Measurements from ENCODE around the gene LAMP2. TPM values are rescaled to one million over a fixed set of nuclear protein-coding genes. Genes with fewer than 3 reads are reported as not detected.

Gene LAMP2
- total and polyA plus RNA-seq, 10 of the 15 experiments (the other 5 are each of a cell fraction or from before 2014, with no cell fraction given): 21.0 to 48.1 (median 27.3) TPM

DNA sequence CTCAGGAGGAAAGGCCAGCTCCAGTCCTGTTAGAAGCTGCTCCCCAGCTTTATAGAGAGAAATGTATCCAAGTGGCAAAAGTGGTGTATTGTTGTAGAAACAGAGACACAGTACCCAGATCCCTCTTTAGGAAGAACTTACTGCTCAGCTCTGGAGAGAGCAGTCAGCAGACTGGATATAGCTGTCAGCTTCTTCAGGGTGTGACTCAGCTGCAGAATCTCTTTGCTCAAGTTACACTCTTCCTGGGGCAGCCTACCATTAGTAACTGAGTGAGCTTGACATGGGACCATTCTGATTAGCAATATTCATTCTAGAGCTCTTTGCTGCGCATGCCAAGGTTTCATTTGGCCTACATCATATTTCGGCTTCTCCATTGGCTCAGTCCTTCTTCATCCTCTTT is 66.7 kb downstream of the LAMP2 start:
- Histone ChIP-seq H3K27ac (ENCODE audit: control insufficient read depth, insufficient read depth) (no peak overlapping the region), H3K4me2 (ENCODE audit: control insufficient read depth, insufficient read depth) (no peak overlapping the region), H3K9me3 (replicated peaks; ENCODE audit: control insufficient read depth, insufficient read depth, low read length) (no peaks in the 10 kb centered on the region), H4K20me1 (ENCODE audit: control insufficient read depth, insufficient read depth) (no peaks in the 10 kb centered on the region), H3K4me3 (no peak overlapping the region), H3K27me3 (replicated peaks in 1 of 2; ENCODE audit: control insufficient read depth in 2 of 2, insufficient read depth in 2 of 2, low read length in 1 of 2) (no peaks in the 10 kb centered on the region), H3K36me3 (ENCODE audit: control insufficient read depth in 2 of 2, insufficient read depth in 2 of 2, low read length in 1 of 2) (no peaks in the 10 kb centered on the region), H3K79me2 (ENCODE audit: control insufficient read depth, insufficient read depth, low read length) (no peaks in the 10 kb centered on the region), H3K4me1 (ENCODE audit: control insufficient read depth, insufficient read depth, low read length) (no peaks in the 10 kb centered on the region), H2AFZ (ENCODE audit: control insufficient read depth, low read depth, low read length) (no peak overlapping the region), H3K9ac (ENCODE audit: control insufficient read depth, insufficient read depth, low read length) (no peak overlapping the region)
- intact Hi-C loops (cut with micrococcal nuclease; ENCODE audit: unreplicated experiment): no loop called here
- in situ Hi-C loops (cut with MboI): no loop called here
- ChIA-PET CTCF (no interaction called here), POLR2A (no interaction called here), RAD21 (ENCODE audit: unreplicated experiment) (no interaction called here), SMC1A (ENCODE audit: uncharacterized antibody, unreplicated experiment) (interaction anchor here (0.6 kb wide), 1 partner anchor 306 kb away, joined by 3 read pairs; no protein-coding TSS in a partner anchor)
- FAIRE-seq: no peak
- BruUV-seq (replicated peaks): no TSS peak
- no peak for DNase-seq (ENCODE audit: low read depth, low spot score)
- 68% methylated on average over 2 of the region's 2 CpGs for WGBS (ENCODE audit: insufficient coverage, insufficient replicate concordance, low lambda C conversion rate, missing lambda C conversion rate)
- no peak for ATAC-seq
- TF ChIP-seq NR2F1 (conservative IDR thresholded peaks at IDR 0.05) (no peak), ESRRA (IDR thresholded peaks at IDR 0.05; ENCODE audit: low read length) (no peak), NRF1 (conservative IDR thresholded peaks at IDR 0.05; ENCODE audit: low read depth, low read length) (no peak), FOXM1 (IDR thresholded peaks at IDR 0.05; ENCODE audit: low read depth, low read length) (no peak), ETV6 (conservative IDR thresholded peaks at IDR 0.05 in 1 of 2, IDR thresholded peaks at IDR 0.05 in 1 of 2; ENCODE audit: borderline replicate concordance in 1 of 2, low read depth in 1 of 2) (no peak), USF1 (IDR thresholded peaks at IDR 0.05; ENCODE audit: borderline replicate concordance, extremely low read length, insufficient read depth, low read depth, low read length) (no peak), REST (IDR thresholded peaks at IDR 0.05; ENCODE audit: low read depth, low read length) (no peak), WRNIP1 (IDR thresholded peaks at IDR 0.05; ENCODE audit: borderline replicate concordance, low read depth, low read length) (no peak), NFIC (IDR thresholded peaks at IDR 0.05; ENCODE audit: low read depth, low read length) (no peak), NFYB (IDR thresholded peaks at IDR 0.05; ENCODE audit: insufficient read depth, low read depth, low read length) (no peak), PML (IDR thresholded peaks at IDR 0.05; ENCODE audit: low read length) (no peak), SUZ12 (IDR thresholded peaks at IDR 0.05; ENCODE audit: unreplicated experiment) (no peak), CBX3 (IDR thresholded peaks at IDR 0.05; ENCODE audit: borderline replicate concordance, low read depth) (no peak), HDAC6 (IDR thresholded peaks at IDR 0.05; ENCODE audit: unreplicated experiment) (no peak)
- TF ChIP-seq, protein P1, sequence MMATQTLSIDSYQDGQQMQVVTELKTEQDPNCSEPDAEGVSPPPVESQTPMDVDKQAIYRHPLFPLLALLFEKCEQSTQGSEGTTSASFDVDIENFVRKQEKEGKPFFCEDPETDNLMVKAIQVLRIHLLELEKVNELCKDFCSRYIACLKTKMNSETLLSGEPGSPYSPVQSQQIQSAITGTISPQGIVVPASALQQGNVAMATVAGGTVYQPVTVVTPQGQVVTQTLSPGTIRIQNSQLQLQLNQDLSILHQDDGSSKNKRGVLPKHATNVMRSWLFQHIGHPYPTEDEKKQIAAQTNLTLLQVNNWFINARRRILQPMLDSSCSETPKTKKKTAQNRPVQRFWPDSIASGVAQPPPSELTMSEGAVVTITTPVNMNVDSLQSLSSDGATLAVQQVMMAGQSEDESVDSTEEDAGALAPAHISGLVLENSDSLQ (IDR thresholded peaks at IDR 0.05): no peak
- TF ChIP-seq, protein P2, sequence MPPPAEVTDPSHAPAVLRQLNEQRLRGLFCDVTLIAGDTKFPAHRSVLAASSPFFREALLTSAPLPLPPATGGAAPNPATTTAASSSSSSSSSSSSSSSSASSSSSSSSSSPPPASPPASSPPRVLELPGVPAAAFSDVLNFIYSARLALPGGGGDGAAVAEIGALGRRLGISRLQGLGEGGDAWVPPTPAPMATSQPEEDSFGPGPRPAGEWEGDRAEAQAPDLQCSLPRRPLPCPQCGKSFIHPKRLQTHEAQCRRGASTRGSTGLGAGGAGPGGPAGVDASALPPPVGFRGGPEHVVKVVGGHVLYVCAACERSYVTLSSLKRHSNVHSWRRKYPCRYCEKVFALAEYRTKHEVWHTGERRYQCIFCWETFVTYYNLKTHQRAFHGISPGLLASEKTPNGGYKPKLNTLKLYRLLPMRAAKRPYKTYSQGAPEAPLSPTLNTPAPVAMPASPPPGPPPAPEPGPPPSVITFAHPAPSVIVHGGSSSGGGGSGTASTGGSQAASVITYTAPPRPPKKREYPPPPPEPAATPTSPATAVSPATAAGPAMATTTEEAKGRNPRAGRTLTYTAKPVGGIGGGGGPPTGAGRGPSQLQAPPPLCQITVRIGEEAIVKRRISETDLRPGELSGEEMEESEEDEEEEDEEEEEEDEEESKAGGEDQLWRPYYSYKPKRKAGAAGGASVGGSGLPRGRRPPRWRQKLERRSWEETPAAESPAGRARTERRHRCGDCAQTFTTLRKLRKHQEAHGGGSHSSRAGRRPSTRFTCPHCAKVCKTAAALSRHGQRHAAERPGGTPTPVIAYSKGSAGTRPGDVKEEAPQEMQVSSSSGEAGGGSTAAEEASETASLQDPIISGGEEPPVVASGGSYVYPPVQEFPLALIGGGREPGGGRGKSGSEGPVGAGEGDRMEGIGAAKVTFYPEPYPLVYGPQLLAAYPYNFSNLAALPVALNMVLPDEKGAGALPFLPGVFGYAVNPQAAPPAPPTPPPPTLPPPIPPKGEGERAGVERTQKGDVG (CRISPR knock-in tag; IDR thresholded peaks at IDR 0.05): no peak

All from GM12878 (cell line).